Upper lobe of left lung (tissue), 4 donors: Measurements from ENCODE around the gene VPS39.

ENCODE experiments used
- CTCF ChIP-seq, 6 experiments: fragments of 450-650 bp in 4 of 6; fragments of 200-600 bp in 2 of 6; sonication (generic) in 2 of 6; IDR thresholded peaks; one replicate each; pipeline ENCODE4 v1.5.1; 2016 to 2019; ENCODE audit warnings: antibody characterized with exemption in 6 of 6
- EP300 ChIP-seq, 4 donors: sonication (generic); formaldehyde crosslinking; IDR thresholded peaks; one replicate each; pipeline ENCODE4 v1.5.1; 2017; ENCODE audit warnings: antibody characterized with exemption in 4 of 4, control low read depth in 2 of 4
- POLR2AphosphoS5 ChIP-seq, 2 donors: sonication (generic); formaldehyde crosslinking; IDR thresholded peaks; one replicate each; pipeline ENCODE4 v1.5.1; 2017; ENCODE audit warnings: antibody characterized with exemption in 2 of 2

GRCh38 chr15:42108806-42109205 lies 99.3 kb downstream of the VPS39 start:
- TF ChIP-seq POLR2AphosphoS5 (IDR thresholded peaks at IDR 0.05) (no peak), CTCF (IDR thresholded peaks at IDR 0.05) (no peak), EP300 (IDR thresholded peaks at IDR 0.05) (no peak)
